ENCODE data around the gene KIDINS220. TPM values are rescaled to one million over a fixed set of nuclear protein-coding genes. Genes with fewer than 3 reads are reported as not detected.
A peak's percentile ranks its signal among the peaks of the same experiment; 100 is the strongest.

The KIDINS220 gene
- total and polyA plus RNA-seq, 2 of the 13 experiments (the other 11 are each of a cell fraction or from before 2014, with no cell fraction given), result 25.2 to 32.3 TPM

- peak; percentile 74; the same call in 1 of the 2 replicates for TF ChIP-seq ZNF326 (CRISPR knock-in tag; IDR thresholded peaks at IDR 0.05; ENCODE audit: borderline replicate concordance)
- no peak for TF ChIP-seq ARNT (IDR thresholded peaks at IDR 0.05)
- no peak; the same call in 1 of the 2 replicates for TF ChIP-seq SP5 (CRISPR knock-in tag; IDR thresholded peaks at IDR 0.05; ENCODE audit: borderline replicate concordance, low read depth)
- TF ChIP-seq GTF3A (CRISPR knock-in tag; conservative IDR thresholded peaks at IDR 0.05), result peak; percentile 69; the same call in 1 of the 2 replicates
- TF ChIP-seq ZBTB1 (CRISPR knock-in tag; IDR thresholded peaks at IDR 0.05; ENCODE audit: borderline replicate concordance), result peak; percentile 74; the same call in 1 of the 2 replicates
- TF ChIP-seq KLF12 (CRISPR knock-in tag; IDR thresholded peaks at IDR 0.05; ENCODE audit: borderline replicate concordance), result no peak; the same call in 1 of the 2 replicates
- peak; percentile 84; the same call in 1 of the 2 replicates for TF ChIP-seq ZNF333 (CRISPR knock-in tag; IDR thresholded peaks at IDR 0.05; ENCODE audit: borderline replicate concordance)
- TF ChIP-seq, protein P1, sequence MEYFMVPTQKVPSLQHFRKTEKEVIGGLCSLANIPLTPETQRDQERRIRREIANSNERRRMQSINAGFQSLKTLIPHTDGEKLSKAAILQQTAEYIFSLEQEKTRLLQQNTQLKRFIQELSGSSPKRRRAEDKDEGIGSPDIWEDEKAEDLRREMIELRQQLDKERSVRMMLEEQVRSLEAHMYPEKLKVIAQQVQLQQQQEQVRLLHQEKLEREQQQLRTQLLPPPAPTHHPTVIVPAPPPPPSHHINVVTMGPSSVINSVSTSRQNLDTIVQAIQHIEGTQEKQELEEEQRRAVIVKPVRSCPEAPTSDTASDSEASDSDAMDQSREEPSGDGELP (IDR thresholded peaks at IDR 0.05; ENCODE audit: borderline replicate concordance, low read depth), result peak; percentile 98
- TF ChIP-seq JARID2 (CRISPR knock-in tag; IDR thresholded peaks at IDR 0.05; ENCODE audit: insufficient replicate concordance), result peak; percentile 93
- no peak for TF ChIP-seq SETDB1 (CRISPR knock-in tag; IDR thresholded peaks at IDR 0.05; ENCODE audit: borderline replicate concordance)
- TF ChIP-seq HES4 (CRISPR knock-in tag; IDR thresholded peaks at IDR 0.05; ENCODE audit: borderline replicate concordance), result peak; percentile 91
- peak; percentile 60; the same call in 1 of the 2 replicates for TF ChIP-seq ZNF121 (CRISPR knock-in tag; IDR thresholded peaks at IDR 0.05)
- TF ChIP-seq ZSCAN20 (CRISPR knock-in tag; IDR thresholded peaks at IDR 0.05; ENCODE audit: borderline replicate concordance), result peak; percentile 87
- TF ChIP-seq, protein P2, sequence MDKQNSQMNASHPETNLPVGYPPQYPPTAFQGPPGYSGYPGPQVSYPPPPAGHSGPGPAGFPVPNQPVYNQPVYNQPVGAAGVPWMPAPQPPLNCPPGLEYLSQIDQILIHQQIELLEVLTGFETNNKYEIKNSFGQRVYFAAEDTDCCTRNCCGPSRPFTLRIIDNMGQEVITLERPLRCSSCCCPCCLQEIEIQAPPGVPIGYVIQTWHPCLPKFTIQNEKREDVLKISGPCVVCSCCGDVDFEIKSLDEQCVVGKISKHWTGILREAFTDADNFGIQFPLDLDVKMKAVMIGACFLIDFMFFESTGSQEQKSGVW (CRISPR knock-in tag; IDR thresholded peaks at IDR 0.05; ENCODE audit: borderline replicate concordance), result peak; percentile 52; the same call in 1 of the 2 replicates
- TF ChIP-seq ZFX (CRISPR knock-in tag; IDR thresholded peaks at IDR 0.05; ENCODE audit: low read depth), result peak; percentile 56
- peak; percentile 79 for TF ChIP-seq ZNF678 (CRISPR knock-in tag; IDR thresholded peaks at IDR 0.05)
- TF ChIP-seq, protein P3, sequence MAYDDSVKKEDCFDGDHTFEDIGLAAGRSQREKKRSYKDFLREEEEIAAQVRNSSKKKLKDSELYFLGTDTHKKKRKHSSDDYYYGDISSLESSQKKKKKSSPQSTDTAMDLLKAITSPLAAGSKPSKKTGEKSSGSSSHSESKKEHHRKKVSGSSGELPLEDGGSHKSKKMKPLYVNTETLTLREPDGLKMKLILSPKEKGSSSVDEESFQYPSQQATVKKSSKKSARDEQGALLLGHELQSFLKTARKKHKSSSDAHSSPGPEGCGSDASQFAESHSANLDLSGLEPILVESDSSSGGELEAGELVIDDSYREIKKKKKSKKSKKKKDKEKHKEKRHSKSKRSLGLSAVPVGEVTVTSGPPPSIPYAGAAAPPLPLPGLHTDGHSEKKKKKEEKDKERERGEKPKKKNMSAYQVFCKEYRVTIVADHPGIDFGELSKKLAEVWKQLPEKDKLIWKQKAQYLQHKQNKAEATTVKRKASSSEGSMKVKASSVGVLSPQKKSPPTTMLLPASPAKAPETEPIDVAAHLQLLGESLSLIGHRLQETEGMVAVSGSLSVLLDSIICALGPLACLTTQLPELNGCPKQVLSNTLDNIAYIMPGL (CRISPR knock-in tag; IDR thresholded peaks at IDR 0.05; ENCODE audit: borderline replicate concordance in 1 of 2, low read depth in 1 of 2), result peak; percentile 36 to 76; a peak in 3 of 4 replicates
- 0 out of 2 replicates have a peak, but pooled peaks have one; percentile 74 for TF ChIP-seq FOXM1 (CRISPR knock-in tag; IDR thresholded peaks at IDR 0.05)
- TF ChIP-seq ELF1 (CRISPR knock-in tag; IDR thresholded peaks at IDR 0.05), result peak; percentile 98
- TF ChIP-seq GATA4 (IDR thresholded peaks at IDR 0.05; ENCODE audit: borderline replicate concordance, low read depth), result peak; percentile 97
- TF ChIP-seq ZNF143 (CRISPR knock-in tag; IDR thresholded peaks at IDR 0.05), result peak; percentile 33; the same call in 1 of the 2 replicates
- TF ChIP-seq ZNF431 (CRISPR knock-in tag; IDR thresholded peaks at IDR 0.05; ENCODE audit: borderline replicate concordance, low read depth), result peak; percentile 89; the same call in 1 of the 2 replicates
- TF ChIP-seq DMAP1 (CRISPR knock-in tag; IDR thresholded peaks at IDR 0.05), result peak; percentile 54; the same call in 1 of the 2 replicates
Observed at GRCh38 chr2:8681786-8682692, 155.4 kb downstream of the KIDINS220 start, which contains the start of gene ID2 (continued).

Data from HepG2 (cell line).